Left hindlimb (tissue), 1 donor: ENCODE data around the gene TMEM187.

Source experiments
- DNase-seq: peaks from one replicate; pipeline ENCODE4 v3.0.0-alpha.2; 2018

The TMEM187 gene

DNA sequence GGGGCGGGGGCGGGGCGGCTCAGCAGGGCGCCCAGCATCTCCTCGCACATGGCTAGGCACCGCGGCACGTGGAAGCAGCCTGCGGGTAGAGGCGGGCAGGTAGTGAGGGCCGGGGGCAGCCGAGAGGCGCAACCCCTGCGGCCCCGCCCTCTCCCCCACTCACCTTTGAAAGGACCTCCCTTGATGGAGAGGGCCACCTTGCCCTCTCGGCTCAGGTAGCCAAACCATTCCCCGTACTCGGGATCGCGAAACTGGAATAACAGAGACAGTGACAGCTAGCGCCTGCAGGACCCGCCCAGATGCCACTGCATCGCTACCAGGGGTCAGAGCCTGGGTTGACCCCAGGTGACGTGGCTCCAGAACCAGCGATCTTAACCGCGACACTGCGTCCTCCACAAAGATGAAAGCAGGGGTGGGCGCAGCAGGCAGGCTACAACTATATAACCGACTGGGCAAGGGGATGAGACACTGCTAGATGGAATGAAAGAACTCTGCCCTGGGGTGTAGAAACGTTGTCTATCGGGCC, 37.2 kb upstream of the TMEM187 start:
- no peak for DNase-seq

- no peak for DNase-seq
Observed at GRCh38 chrX:153937056-153937455, 35.5 kb upstream of the TMEM187 start.

GRCh38 chrX:153938226-153938786, 34.2 kb upstream of the TMEM187 start:
- no peak for DNase-seq

DNA sequence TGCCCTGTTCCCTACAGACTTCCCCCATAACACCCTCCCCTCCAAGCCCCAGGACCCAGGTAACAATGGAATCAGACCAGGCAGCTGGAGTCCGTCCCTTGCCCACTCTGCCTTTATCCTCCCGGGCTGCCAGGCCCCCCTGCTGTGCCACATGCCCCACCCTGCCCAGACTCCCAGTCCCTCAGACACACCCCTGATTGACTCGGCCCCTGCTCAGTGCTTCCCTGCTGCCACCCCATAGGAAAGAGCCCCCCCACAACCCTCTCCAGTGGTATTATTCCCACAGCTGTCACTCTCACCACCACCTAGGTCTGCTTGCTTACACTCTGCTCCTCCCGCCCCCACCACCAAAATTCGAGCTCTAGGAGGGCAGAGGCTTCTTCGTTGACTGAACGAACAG, 33.0 kb upstream of the TMEM187 start:
- no peak for DNase-seq

- no peak for DNase-seq
Observed at GRCh38 chrX:153941336-153942252, 31.0 kb upstream of the TMEM187 start.

DNA sequence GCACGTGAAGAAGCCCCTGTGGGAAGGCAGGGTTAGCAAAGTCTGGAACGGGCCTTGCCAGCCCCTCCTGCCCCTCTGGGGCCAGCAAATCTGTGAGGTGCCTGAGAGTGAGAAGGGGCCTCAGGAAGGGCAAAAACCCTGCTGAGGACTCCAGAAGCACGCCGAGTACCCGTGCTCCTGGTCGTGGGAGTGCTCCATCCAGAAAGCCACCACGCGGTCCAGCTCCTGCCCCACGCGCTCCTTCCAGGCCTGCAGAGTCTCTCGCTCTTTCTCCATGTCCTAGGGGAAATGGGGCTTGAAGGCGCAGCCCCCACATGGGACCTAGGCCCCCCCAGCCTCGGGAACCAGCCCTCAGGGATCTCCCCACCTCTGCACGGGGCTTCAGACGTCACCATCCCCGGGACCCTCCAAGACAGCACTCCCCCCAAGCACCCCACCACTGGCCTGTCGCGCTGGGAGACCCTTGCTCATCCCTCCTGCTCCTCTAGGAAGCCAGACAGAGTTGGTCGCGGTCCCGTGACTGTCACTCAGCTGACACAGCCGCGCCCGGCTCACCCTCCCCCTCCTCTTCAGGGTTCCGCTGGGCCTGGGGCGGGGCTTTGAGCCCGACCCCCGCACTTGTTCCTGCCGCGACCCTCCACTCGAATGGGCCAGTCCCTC, 28.3 kb upstream of the TMEM187 start, which contains the start of gene RENBP:
Gene RENBP (minus strand): TSS at position 504 of the 660 bp plus-strand sequence. CDS start 33 bp downstream, at position 471.
- no peak for DNase-seq

DNA sequence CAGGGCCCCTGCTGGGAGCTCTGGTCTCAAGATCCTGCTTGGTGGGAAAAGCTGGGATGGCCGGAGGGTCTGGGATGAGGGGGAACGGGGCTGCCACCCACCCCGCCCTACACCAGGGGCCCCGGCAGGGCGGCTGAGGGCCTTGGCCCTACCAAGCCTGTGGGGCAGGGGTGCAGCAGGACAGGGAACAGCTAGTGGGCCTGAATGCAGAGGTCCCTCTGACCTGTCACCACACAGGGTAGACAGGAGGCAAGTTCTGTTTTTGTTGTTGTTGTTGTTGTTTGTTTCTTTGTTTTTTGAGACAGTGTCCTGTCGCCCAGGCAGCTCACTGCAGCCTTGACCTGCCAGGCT, 27.8 kb upstream of the TMEM187 start:
- DNase-seq: no peak

DNA sequence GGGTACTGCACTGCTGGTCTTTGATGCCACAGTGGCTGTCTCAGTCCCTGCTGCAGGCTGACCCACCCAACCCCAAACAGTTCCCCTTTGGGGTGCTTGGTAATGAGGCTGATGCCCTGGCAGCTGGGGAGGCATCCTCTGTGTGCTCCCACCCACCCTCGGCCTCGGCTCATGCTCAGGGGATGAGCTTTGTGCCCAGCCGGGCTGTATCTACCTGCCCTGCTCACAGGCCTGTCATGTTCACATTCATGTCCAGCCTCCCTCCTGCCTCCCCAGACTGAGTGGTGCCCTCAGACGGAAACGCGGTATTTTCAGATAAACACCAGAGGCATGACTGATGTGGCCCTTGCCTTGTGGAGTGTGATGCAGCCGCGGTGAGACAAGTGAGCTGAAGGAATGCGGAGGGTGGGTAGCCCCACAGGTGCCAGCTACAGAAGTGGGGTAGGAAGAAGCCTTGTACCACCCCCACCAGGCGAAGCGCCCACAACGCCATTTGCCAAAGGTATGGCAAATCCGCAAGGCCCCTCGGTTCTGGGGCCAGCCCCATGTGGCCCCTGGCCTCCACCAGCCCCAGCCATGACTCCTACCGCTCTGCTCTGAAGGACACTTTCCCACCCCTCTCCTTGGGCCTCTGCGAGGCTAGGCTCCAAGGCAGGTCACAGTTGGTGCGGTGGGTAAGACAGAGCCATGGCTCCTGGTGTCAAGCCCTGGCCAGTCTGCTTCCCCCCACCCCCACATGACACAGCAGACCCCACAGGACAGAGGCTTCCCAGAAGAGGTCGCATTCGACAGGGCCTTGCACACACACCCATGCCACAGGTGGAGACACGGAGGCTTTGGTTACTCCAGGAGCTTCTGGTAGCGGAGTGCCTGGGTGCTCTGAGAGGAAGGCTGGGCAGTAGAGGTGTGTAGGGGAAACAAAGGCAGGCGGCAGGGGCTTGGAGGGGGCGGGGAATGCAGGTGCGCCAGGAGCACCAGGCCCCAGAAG, 26.3 kb upstream of the TMEM187 start:
- DNase-seq: no peak

GRCh38 chrX:153947009-153947769, 25.4 kb upstream of the TMEM187 start:
- peak; percentile 59 for DNase-seq

- no peak for DNase-seq
Observed at GRCh38 chrX:153948002-153948466, 24.5 kb upstream of the TMEM187 start.

DNA sequence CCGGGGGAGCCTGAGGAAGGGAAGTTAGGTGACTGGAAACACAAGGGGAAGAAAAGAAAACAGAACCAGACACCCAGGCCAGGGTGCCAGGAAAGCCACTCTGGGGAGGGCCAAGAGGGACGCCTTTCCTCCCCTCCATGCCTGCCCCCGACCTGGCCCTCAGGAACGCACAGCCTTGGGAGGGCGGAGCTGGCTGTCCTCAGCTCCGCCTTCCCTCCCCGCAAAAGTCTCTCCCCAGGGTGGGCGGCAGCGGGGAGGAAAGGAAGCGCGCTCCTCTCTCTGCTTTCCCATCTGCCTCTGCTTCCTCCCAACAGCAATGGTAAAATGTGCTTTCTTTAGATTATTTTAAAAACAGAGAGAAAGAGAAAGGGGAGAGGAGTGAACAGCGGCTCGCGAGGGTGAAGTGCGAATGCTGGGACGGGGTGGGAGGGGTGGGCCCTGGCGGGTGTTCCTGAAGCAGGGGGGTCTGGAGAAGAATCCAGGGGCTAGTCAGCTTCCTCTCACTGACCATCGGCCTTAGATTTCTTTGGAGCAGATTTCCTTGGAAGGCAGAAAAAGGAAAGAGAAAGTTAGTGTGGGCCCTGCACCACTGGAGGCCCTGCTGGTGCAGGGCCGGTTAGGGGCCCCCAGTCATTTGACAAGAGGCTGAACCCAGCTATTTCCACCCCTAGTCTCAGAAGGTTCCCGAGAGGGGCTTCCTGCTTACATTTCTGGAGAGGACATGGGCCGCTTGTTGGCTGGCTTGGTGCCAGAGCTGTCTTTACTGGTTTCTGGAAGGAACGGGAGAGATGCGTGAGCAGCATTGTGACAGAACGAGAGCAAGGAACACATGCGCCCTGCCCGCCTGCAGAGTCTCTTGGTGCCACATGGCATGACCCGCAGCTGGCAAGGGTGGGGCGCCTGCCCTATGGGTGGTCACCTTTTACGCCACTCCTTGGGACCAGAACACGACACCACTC, 23.4 kb upstream of the TMEM187 start:
- no peak for DNase-seq

- DNase-seq: no peak
Observed at GRCh38 chrX:153950127-153950526, 22.4 kb upstream of the TMEM187 start.

DNA sequence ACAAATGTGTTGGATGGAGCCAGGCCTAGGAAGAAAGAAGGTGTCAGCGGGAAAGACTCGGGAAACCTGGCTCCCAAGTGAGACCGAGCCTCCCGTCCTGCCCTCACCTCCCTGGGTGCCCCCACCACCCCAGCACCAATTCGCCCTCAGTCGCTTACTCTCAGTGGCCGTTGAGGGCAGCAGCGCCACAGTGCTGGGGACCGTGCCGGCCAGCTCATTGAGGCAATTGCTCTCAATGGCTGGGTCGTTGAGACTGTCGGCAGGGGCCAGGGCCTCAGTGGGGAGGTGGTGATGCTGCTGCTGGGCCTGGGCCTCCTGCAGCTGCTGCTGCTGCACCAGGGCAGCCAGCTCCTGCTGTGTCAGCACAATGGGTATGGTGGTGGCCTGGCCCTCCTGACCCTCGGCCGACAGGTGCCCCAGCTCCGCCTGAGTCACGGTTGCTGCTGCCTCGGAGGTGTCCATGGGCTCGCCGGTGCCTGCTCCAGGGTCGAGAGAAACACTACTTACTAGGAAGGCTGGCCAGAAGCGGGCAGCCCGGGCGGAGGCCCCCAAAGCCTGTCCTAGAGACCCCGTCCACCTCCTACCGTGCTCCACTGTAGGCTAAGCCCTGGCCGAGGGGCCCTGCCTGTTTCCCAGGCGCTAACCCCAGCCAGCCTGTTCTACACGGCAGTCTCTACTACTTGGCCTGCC, 20.7 kb upstream of the TMEM187 start:
- DNase-seq: no peak

GRCh38 chrX:153952373-153953026, 20.1 kb upstream of the TMEM187 start:
- DNase-seq: no peak

- peak; percentile 73 for DNase-seq
Observed at GRCh38 chrX:153953342-153953830, 19.2 kb upstream of the TMEM187 start.

- no peak for DNase-seq
Observed at GRCh38 chrX:153953892-153954557, 18.5 kb upstream of the TMEM187 start.

GRCh38 chrX:153954558-153955227, 17.9 kb upstream of the TMEM187 start:
- no peak for DNase-seq
